DMS53 treated with DMSO at 0.1 percent for 48 hours (cell line): ENCODE measurements around the gene MRPL45.
A peak's percentile ranks its signal among the peaks of the same experiment; 100 is the strongest.
"Not testable (repeated sequence)": the region's sequence is repeated elsewhere in the genome, so short reads cannot be mapped to it uniquely, and the experiment has no call there.

Experiments used
- DNase-seq: peaks from one replicate; lab custom pipeline; 2025; ENCODE audit not compliant: unreplicated experiment; lab: John Stamatoyannopoulos, UW

Gene MRPL45

DNA sequence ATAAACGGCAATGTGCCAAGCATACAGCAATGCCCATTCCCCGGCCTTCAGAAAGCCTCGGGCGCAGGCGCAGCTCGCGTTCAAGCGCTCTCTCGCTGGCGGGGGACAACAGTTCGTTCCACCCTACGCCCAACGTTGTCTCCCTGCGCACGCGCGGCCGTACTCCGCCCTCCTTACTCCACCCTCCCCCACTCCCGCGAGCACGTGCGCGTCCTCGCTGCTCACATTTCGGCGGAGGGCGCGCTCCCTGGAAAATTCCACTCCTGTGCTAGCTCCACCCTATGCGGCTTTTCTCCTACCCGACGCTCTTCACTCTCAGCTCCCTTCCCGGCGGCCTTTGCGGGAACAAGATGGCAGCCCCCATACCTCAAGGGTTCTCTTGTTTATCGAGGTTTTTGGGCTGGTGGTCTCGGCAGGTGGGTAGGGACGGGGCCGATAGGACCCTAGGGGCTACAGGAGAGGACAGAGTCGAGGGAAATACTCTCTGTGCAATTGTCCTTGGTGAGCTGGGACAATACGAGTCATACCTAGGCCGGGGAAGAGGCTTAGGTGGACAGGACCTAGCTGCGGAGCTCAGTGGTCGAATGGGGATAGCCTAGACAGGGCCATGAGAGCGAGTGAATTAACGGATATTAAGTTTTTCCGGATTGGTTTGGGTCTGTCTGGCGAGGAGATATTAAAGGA, at the start of gene MRPL45:
MRPL45 (plus strand) TSS at position 335 of the 684 bp plus-strand sequence; CDS start at position 351, 16 bp downstream.
- DNase-seq, result peak; percentile 69

DNA sequence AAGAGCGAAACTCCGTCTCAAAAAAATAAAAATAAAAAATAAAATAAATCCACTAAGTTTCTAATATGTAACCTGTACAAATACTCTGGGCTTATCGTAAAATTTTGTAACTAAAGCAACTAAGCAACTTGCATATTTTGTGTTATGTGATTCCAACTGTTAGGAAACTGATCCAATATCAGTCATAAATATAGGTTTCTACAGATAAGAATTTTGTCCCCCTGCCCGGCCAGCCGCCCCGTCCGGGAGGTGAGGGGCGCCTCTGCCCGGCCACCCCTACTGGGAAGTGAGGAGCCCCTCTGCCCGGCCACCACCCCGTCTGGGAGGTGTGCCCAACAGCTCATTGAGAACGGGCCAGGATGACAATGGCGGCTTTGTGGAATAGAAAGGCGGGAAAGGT, 43.8 kb upstream of the MRPL45 start:
- not testable (repeated sequence) for DNase-seq

DNA sequence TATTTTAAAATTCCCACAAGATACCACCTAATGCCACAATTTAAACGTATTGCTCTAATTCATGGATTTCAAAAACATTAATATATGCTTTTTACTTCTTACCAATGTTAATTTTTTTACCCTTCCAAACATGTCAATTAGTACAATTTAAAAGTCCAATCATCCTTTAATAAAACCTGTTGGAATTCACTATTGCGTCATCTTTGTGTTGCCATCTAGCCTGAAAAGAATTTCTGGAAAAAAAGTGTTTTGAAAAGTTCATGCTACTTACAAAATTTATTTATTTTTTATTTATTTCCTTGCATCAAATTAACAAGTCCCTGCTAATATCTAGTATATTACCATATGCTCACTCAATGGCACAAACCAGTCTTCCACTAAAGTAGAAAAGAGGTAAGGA, 42.6 kb upstream of the MRPL45 start:
- DNase-seq, result not testable (repeated sequence)

- DNase-seq, result peak; percentile 39
These were observed 39.9 kb upstream of the MRPL45 start for GRCh38 chr17:38257013-38257621.

- DNase-seq, result not testable (repeated sequence)
These were observed 30.9 kb upstream of the MRPL45 start for GRCh38 chr17:38265974-38266506.

GRCh38 chr17:38266571-38266970, 30.4 kb upstream of the MRPL45 start:
- DNase-seq, result not testable (repeated sequence)

- not testable (repeated sequence) for DNase-seq
These were observed 28.8 kb upstream of the MRPL45 start for GRCh38 chr17:38268138-38268537.

GRCh38 chr17:38269045-38269444, 27.9 kb upstream of the MRPL45 start:
- DNase-seq, result not testable (repeated sequence)

- DNase-seq, result not testable (repeated sequence)
These were observed 27.4 kb upstream of the MRPL45 start for GRCh38 chr17:38269552-38269951.

GRCh38 chr17:38285994-38286393, 11.0 kb upstream of the MRPL45 start:
- DNase-seq, result not testable (repeated sequence)

- DNase-seq, result peak; percentile 31
These were observed 10.4 kb upstream of the MRPL45 start for GRCh38 chr17:38286501-38287091.

GRCh38 chr17:38288217-38288827, 8.6 kb upstream of the MRPL45 start:
- DNase-seq, result not testable (repeated sequence)

DNA sequence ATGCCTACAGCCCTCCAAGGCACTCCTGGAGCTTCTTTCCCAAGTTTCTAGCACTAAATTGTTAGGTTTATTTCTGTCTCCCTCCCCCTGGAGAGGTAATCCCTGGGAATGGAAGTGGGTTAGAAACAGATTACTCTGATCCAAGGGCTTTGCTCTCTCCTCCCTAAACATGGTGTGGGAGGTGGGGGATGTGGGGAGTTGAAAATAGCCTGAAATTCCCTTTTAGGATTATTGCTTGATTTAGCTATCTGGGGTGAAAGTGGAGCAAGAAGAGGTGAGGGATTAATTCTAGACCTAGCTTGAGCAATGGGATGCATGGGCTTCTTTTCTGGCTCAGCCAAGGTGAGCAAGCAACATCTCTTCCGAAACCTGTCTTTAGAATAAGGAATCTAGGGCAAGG, 7.2 kb upstream of the MRPL45 start:
- not testable (repeated sequence) for DNase-seq

GRCh38 chr17:38295602-38296365, 1.2 kb upstream of the MRPL45 start:
- not testable (repeated sequence) for DNase-seq

DNA sequence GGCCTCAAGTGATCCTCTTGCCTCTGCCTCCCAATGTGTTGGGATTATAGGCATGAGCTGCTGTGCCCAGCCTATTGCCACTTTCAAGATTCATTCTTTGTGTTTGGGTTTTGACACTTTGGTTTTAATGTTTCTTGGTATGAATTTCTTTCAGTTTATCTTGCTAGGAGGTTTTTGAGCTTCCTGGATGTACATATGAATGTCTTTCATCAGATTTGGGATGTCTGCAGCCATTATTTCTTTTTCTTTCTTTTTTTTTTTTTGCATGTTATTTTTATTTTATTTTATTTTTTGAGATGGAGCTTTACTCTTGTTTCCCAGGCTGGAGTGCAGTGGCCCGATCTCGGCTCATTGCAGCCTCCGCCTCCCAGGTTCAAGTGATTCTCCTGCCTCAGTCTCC, 18.5 kb downstream of the MRPL45 start:
- DNase-seq, result no peak

- DNase-seq, result no peak
These were observed 20.1 kb downstream of the MRPL45 start for GRCh38 chr17:38317081-38317480.

DNA sequence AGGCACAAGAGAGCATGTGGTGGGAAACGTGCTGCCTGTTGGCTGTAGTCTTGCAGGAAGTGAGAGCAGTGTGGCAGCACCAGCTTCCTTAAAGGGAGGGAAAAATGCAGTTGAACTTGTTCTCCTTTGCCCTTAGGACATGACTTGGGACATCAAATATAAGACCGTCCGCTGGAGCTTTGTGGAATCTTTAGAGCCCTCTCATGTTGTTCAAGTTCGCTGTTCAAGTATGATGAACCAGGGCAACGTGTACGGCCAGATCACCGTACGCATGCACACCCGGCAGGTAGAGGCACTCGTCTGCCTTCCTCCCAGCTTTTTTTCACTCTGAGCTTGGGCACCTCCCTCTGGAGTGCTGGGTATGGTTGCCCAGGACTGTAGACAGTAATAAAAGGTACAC, 23.5 kb downstream of the MRPL45 start:
- no peak for DNase-seq

DNA sequence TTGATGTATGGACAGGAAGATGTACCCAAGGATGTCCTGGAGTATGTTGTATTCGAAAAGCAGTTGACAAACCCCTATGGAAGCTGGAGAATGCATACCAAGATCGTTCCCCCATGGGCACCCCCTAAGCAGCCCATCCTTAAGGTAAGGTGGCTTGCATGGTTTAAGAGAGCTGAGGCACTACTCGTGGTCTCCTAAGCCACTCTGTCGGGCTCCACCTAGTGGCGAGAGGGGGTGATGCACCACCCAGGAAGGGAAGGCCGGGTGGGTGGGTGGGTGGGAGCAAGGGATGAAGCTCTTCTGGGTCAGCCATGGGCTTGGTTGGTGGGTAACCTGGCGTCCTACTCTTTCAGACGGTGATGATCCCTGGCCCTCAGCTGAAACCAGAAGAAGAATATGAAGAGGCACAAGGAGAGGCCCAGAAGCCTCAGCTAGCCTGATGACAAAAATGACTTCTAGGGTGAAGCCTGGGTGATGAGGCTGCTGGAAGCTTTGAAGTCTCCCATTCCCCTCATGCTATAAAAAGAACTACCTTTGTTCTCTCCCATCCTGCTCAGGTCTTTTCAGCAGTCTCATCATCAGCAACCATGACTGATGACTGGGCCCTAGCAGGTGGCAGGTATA, 25.3 kb downstream of the MRPL45 start:
- peak; percentile 17 for DNase-seq

- DNase-seq, result no peak
These were observed 25.9 kb downstream of the MRPL45 start for GRCh38 chr17:38322897-38323296.

- no peak for DNase-seq
These were observed 27.3 kb downstream of the MRPL45 start for GRCh38 chr17:38324141-38324697.
